ENCODE data around the gene TPO.
"Not testable (repeated sequence)": the region's sequence is repeated elsewhere in the genome, so short reads cannot be mapped to it uniquely, and the experiment has no call there.

TPO gene

GRCh38 chr2:1413156-1413710 lies at the start of gene TPO:
TPO (plus strand) TSS chr2:1413463; CDS start chr2:1414409, 946 bp downstream.
- no peak for DNase-seq (ENCODE audit: low read depth)

- no peak for DNase-seq (ENCODE audit: low read depth)
Observed at GRCh38 chr2:1366546-1367134, 46.6 kb upstream of the TPO start.

- no peak for DNase-seq (ENCODE audit: low read depth)
Observed at GRCh38 chr2:1367601-1368000, 45.7 kb upstream of the TPO start.

- DNase-seq (ENCODE audit: low read depth) = no peak
Observed at GRCh38 chr2:1369905-1370304, 43.4 kb upstream of the TPO start.

- no peak for DNase-seq (ENCODE audit: low read depth)
Observed at GRCh38 chr2:1370461-1370860, 42.8 kb upstream of the TPO start.

GRCh38 chr2:1371082-1371481 lies 42.2 kb upstream of the TPO start:
- DNase-seq (ENCODE audit: low read depth) = no peak

GRCh38 chr2:1373830-1374229 lies 39.4 kb upstream of the TPO start:
- no peak for DNase-seq (ENCODE audit: low read depth)

GRCh38 chr2:1374287-1374686 lies 39.0 kb upstream of the TPO start:
- DNase-seq (ENCODE audit: low read depth) = no peak

GRCh38 chr2:1375794-1376193 lies 37.5 kb upstream of the TPO start:
- DNase-seq (ENCODE audit: low read depth) = no peak

- DNase-seq (ENCODE audit: low read depth) = no peak
Observed at GRCh38 chr2:1377473-1377872, 35.8 kb upstream of the TPO start.

- no peak for DNase-seq (ENCODE audit: low read depth)
Observed at GRCh38 chr2:1378456-1379150, 34.7 kb upstream of the TPO start.

- DNase-seq (ENCODE audit: low read depth) = no peak
Observed at GRCh38 chr2:1381644-1382043, 31.6 kb upstream of the TPO start.

GRCh38 chr2:1387954-1388725 lies 25.1 kb upstream of the TPO start:
- DNase-seq (ENCODE audit: low read depth) = not testable (repeated sequence)

- not testable (repeated sequence) for DNase-seq (ENCODE audit: low read depth)
Observed at GRCh38 chr2:1390118-1390517, 23.1 kb upstream of the TPO start.

GRCh38 chr2:1393321-1393720 lies 19.9 kb upstream of the TPO start:
- no peak for DNase-seq (ENCODE audit: low read depth)

GRCh38 chr2:1394709-1395408 lies 18.4 kb upstream of the TPO start:
- DNase-seq (ENCODE audit: low read depth) = no peak

GRCh38 chr2:1397350-1397749 lies 15.9 kb upstream of the TPO start:
- DNase-seq (ENCODE audit: low read depth) = no peak

GRCh38 chr2:1398191-1398590 lies 15.1 kb upstream of the TPO start:
- no peak for DNase-seq (ENCODE audit: low read depth)

GRCh38 chr2:1400943-1401735 lies 12.1 kb upstream of the TPO start:
- DNase-seq (ENCODE audit: low read depth) = no peak

- no peak for DNase-seq (ENCODE audit: low read depth)
Observed at GRCh38 chr2:1402064-1402463, 11.2 kb upstream of the TPO start.

GRCh38 chr2:1403565-1403964 lies 9.7 kb upstream of the TPO start:
- no peak for DNase-seq (ENCODE audit: low read depth)

- DNase-seq (ENCODE audit: low read depth) = no peak
Observed at GRCh38 chr2:1405124-1405523, 8.1 kb upstream of the TPO start.
